IMR-90 (cell line): Measurements from ENCODE around the gene SLC22A15. TPM values are rescaled to one million over a fixed set of nuclear protein-coding genes. Genes with fewer than 3 reads are reported as not detected.

Experiments used
- ATAC-seq: fragments of 200-7000 bp; cut with Tn5 transposase; 2 replicates; pipeline ENCODE4 v1.9.1; 2020; ENCODE audit warnings: low read depth, mild to moderate bottlenecking, moderate library complexity
- BruUV-seq: library from RNA; stranded (reverse); fragments of 400-500 nt; replicated peaks from 2 replicates; lab custom pipeline; 2021; lab: Mats Ljungman, UMichigan
- CTCF ChIA-PET: fragments of 300-600 bp; formaldehyde crosslinking; extraction: SDS; loops from one replicate; lab custom pipeline; 2021; ENCODE audit warnings: antibody characterized with exemption; lab: Yijun Ruan, JAX
- POLR2A ChIA-PET: fragments of 300-600 bp; sonication (Branson Sonifier 250); formaldehyde crosslinking; loops from one replicate; lab custom pipeline; 2022; ENCODE audit warnings: antibody characterized with exemption; ENCODE audit not compliant: unreplicated experiment; lab: Charles Lee
- DNase-seq: peaks from one replicate; pipeline ENCODE4 v3.0.0; 2013
- H2AFZ ChIP-seq: replicated peaks from 2 replicates; pipeline ENCODE3; 2013; ENCODE audit warnings: low read length, mild to moderate bottlenecking; ENCODE audit not compliant: poor library complexity
- H2AK5ac ChIP-seq: 2 replicates; pipeline ENCODE4 v1.6.1; 2013; ENCODE audit warnings: low read depth, low read length, inconsistent platforms
- H2AK9ac ChIP-seq: replicated peaks from 2 replicates; pipeline ENCODE3; 2013; ENCODE audit warnings: mild to moderate bottlenecking, low read depth, low read length, moderate library complexity; ENCODE audit not compliant: poor library complexity
- H2BK120ac ChIP-seq: 2 replicates; pipeline ENCODE4 v1.6.1; 2013; ENCODE audit warnings: low read depth, low read length, inconsistent platforms
- H2BK15ac ChIP-seq: 3 replicates; pipeline ENCODE4 v1.6.1; 2013; ENCODE audit warnings: low read depth, low read length, inconsistent platforms
- H2BK20ac ChIP-seq: 2 replicates; pipeline ENCODE4 v1.6.1; 2013; ENCODE audit warnings: low read depth, mild to moderate bottlenecking, inconsistent platforms, low read length, moderate library complexity
- H2BK5ac ChIP-seq: 2 replicates; pipeline ENCODE4 v1.6.1; 2013; ENCODE audit warnings: mild to moderate bottlenecking, low read depth, low read length, inconsistent platforms; ENCODE audit not compliant: poor library complexity, severe bottlenecking
- H3K14ac ChIP-seq: replicated peaks from 2 replicates; pipeline ENCODE4 v1.6.1; 2013; ENCODE audit warnings: low read depth, low read length, inconsistent platforms
- H3K18ac ChIP-seq: 2 replicates; pipeline ENCODE4 v1.6.1; 2013; ENCODE audit warnings: low read depth, low read length, control low read depth
- H3K23ac ChIP-seq: 2 replicates; pipeline ENCODE4 v1.6.1; 2013; ENCODE audit warnings: low read depth, low read length, inconsistent platforms
- H3K27ac ChIP-seq: 2 replicates; pipeline ENCODE4 v1.5.1; 2013; ENCODE audit warnings: mild to moderate bottlenecking, control low read depth, low read length; ENCODE audit not compliant: insufficient read depth
- H3K27me3 ChIP-seq: 2 replicates; pipeline ENCODE4 v1.6.1; 2013; ENCODE audit warnings: low read length; ENCODE audit not compliant: control insufficient read depth, insufficient read depth
- H3K36me3 ChIP-seq: 2 replicates; pipeline ENCODE4 v1.6.1; 2013; ENCODE audit warnings: low read length, mixed read lengths; ENCODE audit not compliant: control insufficient read depth, insufficient read depth
- H3K4ac ChIP-seq: 2 replicates; pipeline ENCODE4 v1.6.1; 2013; ENCODE audit warnings: low read depth, low read length, inconsistent platforms
- H3K4me1 ChIP-seq: 2 replicates; pipeline ENCODE4 v1.6.1; 2013; ENCODE audit warnings: low read length, mixed read lengths; ENCODE audit not compliant: control insufficient read depth, insufficient read depth
- H3K4me2 ChIP-seq: 2 replicates; pipeline ENCODE4 v1.6.1; 2013; ENCODE audit warnings: low read depth, mild to moderate bottlenecking, control low read depth, low read length, moderate library complexity
- H3K4me3 ChIP-seq: 2 replicates; pipeline ENCODE4 v1.5.1; 2013; ENCODE audit warnings: low read depth, mild to moderate bottlenecking, control low read depth, low read length, moderate library complexity; ENCODE audit not compliant: insufficient read depth
- H3K56ac ChIP-seq: 2 replicates; pipeline ENCODE4 v1.6.1; 2013; ENCODE audit warnings: low read length, inconsistent platforms; ENCODE audit not compliant: insufficient read depth; ENCODE audit errors: extremely low read depth
- H3K79me1 ChIP-seq, 2 experiments: 2 replicates each; pipeline ENCODE4 v1.6.1; 2013; ENCODE audit warnings: low read length in 2 of 2, inconsistent platforms in 1 of 2, low read depth in 1 of 2
- H3K9ac ChIP-seq: 2 replicates; pipeline ENCODE4 v1.6.1; 2013; ENCODE audit warnings: low read depth, low read length, control low read depth
- H3K9me1 ChIP-seq: 2 replicates; pipeline ENCODE4 v1.6.1; 2013; ENCODE audit warnings: low read length, inconsistent platforms; ENCODE audit not compliant: insufficient read depth
- H3K9me3 ChIP-seq: 2 replicates; pipeline ENCODE4 v1.6.1; 2013; ENCODE audit warnings: low read length; ENCODE audit not compliant: control insufficient read depth, insufficient read depth
- H4K20me1 ChIP-seq: 2 replicates; pipeline ENCODE4 v1.6.1; 2013; ENCODE audit warnings: low read length, inconsistent platforms; ENCODE audit not compliant: insufficient read depth
- H4K5ac ChIP-seq: 2 replicates; pipeline ENCODE4 v1.6.1; 2013; ENCODE audit warnings: mild to moderate bottlenecking, low read depth, low read length, control low read depth
- H4K8ac ChIP-seq, 2 experiments: 2 replicates each; pipeline ENCODE4 v1.6.1; 2013; ENCODE audit warnings: low read depth in 2 of 2, low read length in 2 of 2, control low read depth in 1 of 2, inconsistent platforms in 1 of 2
- H4K91ac ChIP-seq: 2 replicates; pipeline ENCODE4 v1.6.1; 2013; ENCODE audit warnings: low read depth, low read length, inconsistent platforms; ENCODE audit not compliant: insufficient read depth
- BHLHE40 ChIP-seq: fragments of 150-350 bp; IDR thresholded peaks from 2 replicates; pipeline ENCODE4 v1.6.1; 2016; ENCODE audit warnings: mild to moderate bottlenecking, low read depth, low read length
- CEBPB ChIP-seq: IDR thresholded peaks from 2 replicates; pipeline ENCODE4 v1.6.1; 2012; ENCODE audit warnings: low read depth, low read length, improper control_type of control experiment
- CHD1 ChIP-seq: IDR thresholded peaks from 2 replicates; pipeline ENCODE4 v1.6.1; 2012; ENCODE audit warnings: low read depth, low read length, improper control_type of control experiment
- ELK1 ChIP-seq: fragments of 150-350 bp; IDR thresholded peaks from 2 replicates; pipeline ENCODE4 v1.6.1; 2016; ENCODE audit warnings: low read depth, mild to moderate bottlenecking, low read length, moderate library complexity, borderline replicate concordance
- MAFK ChIP-seq: IDR thresholded peaks from 2 replicates; pipeline ENCODE4 v1.6.1; 2012; ENCODE audit warnings: low read depth, low read length, improper control_type of control experiment
- MXI1 ChIP-seq: IDR thresholded peaks from 2 replicates; pipeline ENCODE4 v1.6.1; 2012; ENCODE audit warnings: low read depth, mild to moderate bottlenecking, low read length, moderate library complexity, borderline replicate concordance
- NFE2L2 ChIP-seq: fragments of 150-350 bp; IDR thresholded peaks from 2 replicates; pipeline ENCODE4 v1.6.1; 2016; ENCODE audit warnings: low read depth, mild to moderate bottlenecking, low read length
- POLR2A ChIP-seq: IDR thresholded peaks from 2 replicates; pipeline ENCODE4 v1.6.1; 2012; ENCODE audit warnings: mild to moderate bottlenecking, low read depth, low read length
- RAD21 ChIP-seq: IDR thresholded peaks from 2 replicates; pipeline ENCODE4 v1.6.1; 2012; ENCODE audit warnings: low read length, improper control_type of control experiment
- RCOR1 ChIP-seq: IDR thresholded peaks from 2 replicates; pipeline ENCODE4 v1.6.1; 2012; ENCODE audit warnings: mild to moderate bottlenecking, low read length, improper control_type of control experiment; ENCODE audit not compliant: insufficient replicate concordance
- RFX5 ChIP-seq: IDR thresholded peaks from 2 replicates; pipeline ENCODE4 v1.8.0; 2012; ENCODE audit warnings: low read depth, mild to moderate bottlenecking, low read length, moderate library complexity
- USF2 ChIP-seq: fragments of 150-350 bp; IDR thresholded peaks from 2 replicates; pipeline ENCODE4 v1.6.1; 2017; ENCODE audit warnings: mild to moderate bottlenecking, antibody characterized with exemption, low read length, low read depth
- WGBS, 2 experiments: methylation state at CpG; one replicate each; pipeline versions ENCODE4 v1.1.5 to v1.1.7; 2013; ENCODE audit warnings: missing lambda C conversion rate in 2 of 2; ENCODE audit not compliant: insufficient read length in 1 of 2; ENCODE audit errors: extremely low coverage in 2 of 2; 5-methylcytosine and 5-hydroxymethylcytosine counted together
- dilution Hi-C: fragments of 300-500 bp; cut with HindIII; formaldehyde crosslinking; loops from one replicate; pipeline ENCODE4 v1.14.3; 2018; ENCODE audit warnings: low sequenced_read_pairs; ENCODE audit not compliant: unreplicated experiment
- in situ Hi-C: fragments of 300-500 bp; cut with MboI; formaldehyde crosslinking; loops from 3 replicates; pipeline ENCODE4 v1.14.3; 2019; ENCODE audit warnings: low sequenced_read_pairs, inconsistent platforms, mixed read lengths
- intact Hi-C: fragments of 100-400 bp; cut with micrococcal nuclease; formaldehyde crosslinking; loops from 2 replicates; pipeline ENCODE4 v1.10.0; 2022
- polyA plus RNA-seq, 3 experiments: library from polyadenylated mRNA; depleted of rRNA; stranded (reverse); fragments of >200 nt; gene quantifications; 2 replicates each; pipeline ENCODE4 v1.2.3, GENCODE V29; 2012; ENCODE audit warnings: low replicate concordance in 1 of 3
- total RNA-seq: library from RNA; depleted of rRNA; stranded (reverse); fragments of >200 nt; gene quantifications from 2 replicates; pipeline ENCODE4 v1.2.3, GENCODE V29; 2012

Gene SLC22A15
- total and polyA plus RNA-seq, 2 of the 4 experiments (the other 2 are of a cell fraction): under 0.01 to 0.02 TPM

GRCh38 chr1:116003823-116004222 lies 27.5 kb downstream of the SLC22A15 start:
- H3K79me1 ChIP-seq: no peaks in the 10 kb centered on the region
- H3K27me3 ChIP-seq: no peaks in the 10 kb centered on the region
- H3K36me3 ChIP-seq: no peaks in the 10 kb centered on the region
- H2BK20ac ChIP-seq: no peak overlapping the region
- no peak overlapping the region for H2BK15ac ChIP-seq
- H2AK9ac ChIP-seq: no peak overlapping the region
- H3K4me3 ChIP-seq: no peak overlapping the region
- no peak overlapping the region for H2BK120ac ChIP-seq
- H4K8ac ChIP-seq: no peak overlapping the region
- intact Hi-C loops (no loop called here), dilution Hi-C loops (no loop called here), in situ Hi-C loops (no loop called here)
- ATAC-seq (no peak), DNase-seq (no peak)
- H3K4ac ChIP-seq: no peak overlapping the region
- no peak overlapping the region for H3K4me2 ChIP-seq
- no peak overlapping the region for H4K5ac ChIP-seq
- no CpG with 5 or more reads among the region's 1 CpG for WGBS, 2 experiments
- no peak overlapping the region for H3K9ac ChIP-seq
- no peak overlapping the region for H3K14ac ChIP-seq
- BruUV-seq: no TSS peak
- no peaks in the 10 kb centered on the region for H4K20me1 ChIP-seq
- no peaks in the 10 kb centered on the region for H3K4me1 ChIP-seq
- H3K27ac ChIP-seq: no peak overlapping the region
- no peaks in the 10 kb centered on the region for H3K9me1 ChIP-seq
- H3K9me3 ChIP-seq: no peaks in the 10 kb centered on the region
- CTCF ChIA-PET: no interaction called here
- no peak overlapping the region for H2AK5ac ChIP-seq
- POLR2A ChIA-PET: no interaction called here
- no peak overlapping the region for H3K23ac ChIP-seq
- H3K56ac ChIP-seq: no peak overlapping the region
- H2AFZ ChIP-seq: no peak overlapping the region
- no peak overlapping the region for H2BK5ac ChIP-seq
- TF ChIP-seq NFE2L2 (no peak), POLR2A (no peak), MAFK (no peak), ELK1 (no peak), CHD1 (no peak), RFX5 (no peak), RAD21 (no peak), RCOR1 (no peak), USF2 (no peak), BHLHE40 (no peak), CEBPB (no peak), MXI1 (no peak)
- no peak overlapping the region for H3K18ac ChIP-seq
- no peak overlapping the region for H4K91ac ChIP-seq
